GM21717 (cell line): Measurements from ENCODE around the gene MPEG1.

Experiments
- ATAC-seq: cut with Tn5 transposase; IDR thresholded peaks from one replicate; pipeline ENCODE4 v1.9.1; 2021; ENCODE audit warnings: mild to moderate bottlenecking, moderate library complexity; ENCODE audit not compliant: unreplicated experiment

The MPEG1 gene

GRCh38 chr11:59212744-59213631, at the start of gene MPEG1:
Gene MPEG1 (minus strand): TSS chr11:59212927. CDS start chr11:59212865, 62 bp downstream.
- peak; percentile 14 for ATAC-seq

GRCh38 chr11:59262177-59262818, 49.6 kb upstream of the MPEG1 start:
- no peak for ATAC-seq

GRCh38 chr11:59261150-59261549, 48.4 kb upstream of the MPEG1 start:
- ATAC-seq, result no peak

GRCh38 chr11:59259867-59260475, 47.2 kb upstream of the MPEG1 start:
- ATAC-seq, result no peak

- no peak for ATAC-seq
Measured at GRCh38 chr11:59259047-59259446, 46.3 kb upstream of the MPEG1 start.

GRCh38 chr11:59255281-59255680, 42.6 kb upstream of the MPEG1 start:
- no peak for ATAC-seq

- ATAC-seq, result no peak
Measured at GRCh38 chr11:59254286-59254685, 41.6 kb upstream of the MPEG1 start.

GRCh38 chr11:59253001-59253400, 40.3 kb upstream of the MPEG1 start:
- ATAC-seq, result no peak

GRCh38 chr11:59249535-59249934, 36.8 kb upstream of the MPEG1 start:
- no peak for ATAC-seq

GRCh38 chr11:59247531-59248227, 35.0 kb upstream of the MPEG1 start:
- ATAC-seq, result no peak

GRCh38 chr11:59243633-59244032, 30.9 kb upstream of the MPEG1 start:
- ATAC-seq, result no peak

GRCh38 chr11:59240322-59240721, 27.6 kb upstream of the MPEG1 start:
- no peak for ATAC-seq

- no peak for ATAC-seq
Measured at GRCh38 chr11:59226396-59226795, 13.7 kb upstream of the MPEG1 start.

- peak; percentile 71 for ATAC-seq
Measured at GRCh38 chr11:59225017-59225416, 12.3 kb upstream of the MPEG1 start.

- ATAC-seq, result peak; percentile 47
Measured at GRCh38 chr11:59224351-59224928, 11.7 kb upstream of the MPEG1 start.

- ATAC-seq, result no peak
Measured at GRCh38 chr11:59223611-59224010, 10.9 kb upstream of the MPEG1 start.

- no peak for ATAC-seq
Measured at GRCh38 chr11:59223177-59223576, 10.4 kb upstream of the MPEG1 start.

- no peak for ATAC-seq
Measured at GRCh38 chr11:59222464-59223060, 9.8 kb upstream of the MPEG1 start.

GRCh38 chr11:59221441-59221840, 8.7 kb upstream of the MPEG1 start:
- no peak for ATAC-seq

- ATAC-seq, result no peak
Measured at GRCh38 chr11:59219836-59220235, 7.1 kb upstream of the MPEG1 start.
